Mucosa of descending colon (tissue), 3 donors: ENCODE measurements around the gene VPS13D. TPM values are rescaled to one million over a fixed set of nuclear protein-coding genes. Genes with fewer than 3 reads are reported as not detected.

Source experiments
- ATAC-seq: fragments of 200-7000 bp; cut with Tn5 transposase; one replicate; pipeline ENCODE4 v1.9.1; 2020; ENCODE audit warnings: mild to moderate bottlenecking, moderate library complexity
- DNase-seq, 3 donors: peaks; one replicate each; pipeline ENCODE4 v3.0.0-alpha.2; 2020
- H3K36me3 ChIP-seq: fragments of 200-600 bp; one replicate; pipeline ENCODE4 v1.8.0; 2021; ENCODE audit warnings: low read depth, mild to moderate bottlenecking
- H3K4me1 ChIP-seq: fragments of 200-600 bp; one replicate; pipeline ENCODE4 v1.8.0; 2021; ENCODE audit warnings: low read depth, mild to moderate bottlenecking
- H3K4me3 ChIP-seq: fragments of 200-600 bp; one replicate; pipeline ENCODE4 v1.8.0; 2021; ENCODE audit warnings: mild to moderate bottlenecking
- H3K9me3 ChIP-seq: fragments of 200-600 bp; one replicate; pipeline ENCODE4 v1.8.0; 2021; ENCODE audit warnings: mild to moderate bottlenecking
- intact Hi-C, 2 donors: fragments of 100-400 bp; cut with DNase I in 1 of 2; cut with micrococcal nuclease in 1 of 2; formaldehyde crosslinking; loops; one replicate each; pipeline versions ENCODE4 v1.11.0 to v1.11.1; 2022; cut with DNase I, micrococcal nuclease
- total RNA-seq, 3 donors: library from RNA; stranded (reverse); fragmentation: NEBNext Ultra II Directional in 2 of 3; extraction: Animal tissue kit (Norgen Biotek cat#: 25700) in 2 of 3; gene quantifications; one replicate each; pipeline versions ENCODE4 v1.2.1 to v1.2.4, GENCODE V29; 2021 to 2023
- TF ChIP-seq, protein P1 (sequence below): fragments of 200-600 bp; IDR thresholded peaks from one replicate; pipeline ENCODE4 v1.8.0; 2022; ENCODE audit warnings: antibody characterized with exemption, mild to moderate bottlenecking
- donor health status: DM: no; HTN: no; CAD: no; lungs with moderate emphysema.
- donor health status: DM: no; HTN: no; CAD: no.
- donor health status: DM: no; HTN: yes; CAD: no.

VPS13D gene
- total RNA-seq, 3 donors from 2014 or later: 70.1 to 96.6 (median 96.6) TPM

DNA sequence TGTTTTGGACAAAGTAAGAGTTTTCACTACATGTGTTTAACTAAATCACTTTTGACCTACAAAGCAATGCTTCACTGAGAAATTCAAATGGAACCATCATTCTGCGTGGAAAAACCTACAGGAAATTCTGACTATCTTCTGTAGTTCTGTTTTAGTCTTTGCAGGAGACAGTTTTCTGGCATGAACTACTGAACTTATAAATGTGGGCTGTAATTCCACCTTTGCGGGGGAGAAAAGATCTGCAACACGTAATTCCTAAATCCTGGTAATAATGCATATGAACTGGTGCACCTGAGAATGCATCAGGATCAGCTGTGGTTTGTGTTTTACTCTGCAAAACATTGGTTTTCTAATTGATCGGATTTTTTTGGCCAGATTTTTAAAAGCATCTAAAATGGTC, 106.0 kb downstream of the VPS13D start:
- Histone ChIP-seq H3K9me3 (no peaks in the 10 kb centered on the region), H3K36me3 (peaks cover 8% of the 10 kb centered on the region), H3K4me3 (no peak overlapping the region), H3K4me1 (peaks cover 17% of the 10 kb centered on the region)
- no peak for DNase-seq
- TF ChIP-seq, protein P1, sequence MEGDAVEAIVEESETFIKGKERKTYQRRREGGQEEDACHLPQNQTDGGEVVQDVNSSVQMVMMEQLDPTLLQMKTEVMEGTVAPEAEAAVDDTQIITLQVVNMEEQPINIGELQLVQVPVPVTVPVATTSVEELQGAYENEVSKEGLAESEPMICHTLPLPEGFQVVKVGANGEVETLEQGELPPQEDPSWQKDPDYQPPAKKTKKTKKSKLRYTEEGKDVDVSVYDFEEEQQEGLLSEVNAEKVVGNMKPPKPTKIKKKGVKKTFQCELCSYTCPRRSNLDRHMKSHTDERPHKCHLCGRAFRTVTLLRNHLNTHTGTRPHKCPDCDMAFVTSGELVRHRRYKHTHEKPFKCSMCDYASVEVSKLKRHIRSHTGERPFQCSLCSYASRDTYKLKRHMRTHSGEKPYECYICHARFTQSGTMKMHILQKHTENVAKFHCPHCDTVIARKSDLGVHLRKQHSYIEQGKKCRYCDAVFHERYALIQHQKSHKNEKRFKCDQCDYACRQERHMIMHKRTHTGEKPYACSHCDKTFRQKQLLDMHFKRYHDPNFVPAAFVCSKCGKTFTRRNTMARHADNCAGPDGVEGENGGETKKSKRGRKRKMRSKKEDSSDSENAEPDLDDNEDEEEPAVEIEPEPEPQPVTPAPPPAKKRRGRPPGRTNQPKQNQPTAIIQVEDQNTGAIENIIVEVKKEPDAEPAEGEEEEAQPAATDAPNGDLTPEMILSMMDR: no peak
- ATAC-seq: no peak
- intact Hi-C loops: no loop called here

DNA sequence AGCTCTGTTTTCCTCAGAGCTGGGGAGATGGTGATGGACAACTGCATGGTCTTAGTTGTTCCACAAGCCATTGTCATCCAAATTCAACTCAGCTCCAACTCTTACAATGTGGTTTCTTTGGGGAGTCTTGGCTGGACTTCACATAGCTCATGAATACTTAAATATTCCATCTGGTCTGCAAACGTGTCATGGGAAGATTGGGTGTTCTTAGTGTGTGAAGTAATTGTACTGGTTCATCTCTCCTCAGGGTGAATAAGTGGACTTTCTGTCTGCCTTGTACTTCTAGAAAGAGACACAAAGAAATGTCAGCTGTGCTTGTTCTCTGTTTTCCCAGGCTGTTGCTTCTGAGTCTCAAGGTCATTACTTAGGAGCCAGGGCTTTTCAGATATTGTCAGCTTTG, 106.6 kb downstream of the VPS13D start:
- ATAC-seq (no peak), DNase-seq (no peak)
- TF ChIP-seq, protein P1: no peak
- intact Hi-C loops: no loop called here
- Histone ChIP-seq H3K4me1 (peaks cover 19% of the 10 kb centered on the region), H3K36me3 (peaks cover 8% of the 10 kb centered on the region), H3K4me3 (no peak overlapping the region), H3K9me3 (no peaks in the 10 kb centered on the region)

DNA sequence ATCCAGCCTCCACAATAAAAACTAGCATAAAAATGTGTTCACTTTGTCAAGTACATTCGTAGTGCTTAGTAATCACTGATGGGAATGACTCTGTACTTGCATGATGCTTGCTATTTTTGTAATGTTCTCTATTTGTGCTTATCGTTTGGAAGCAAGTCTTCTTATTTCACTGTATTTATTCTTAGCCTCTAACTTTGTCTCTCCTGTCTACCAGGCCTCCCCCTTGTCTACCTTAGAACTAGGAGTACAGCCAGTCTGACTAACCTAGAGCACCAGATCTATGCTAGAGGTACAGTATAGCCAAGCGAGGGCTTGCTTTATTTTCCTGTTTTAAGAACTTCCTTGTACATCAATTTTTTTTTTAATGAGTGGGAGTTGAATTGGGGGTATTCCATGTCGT, 108.2 kb downstream of the VPS13D start:
- H3K4me3 ChIP-seq: no peak overlapping the region
- DNase-seq (no peak), ATAC-seq (no peak)
- TF ChIP-seq, protein P1: no peak
- intact Hi-C loops: no loop called here
- H3K36me3 ChIP-seq: peaks cover 8% of the 10 kb centered on the region
- H3K4me1 ChIP-seq: peaks cover 23% of the 10 kb centered on the region
- H3K9me3 ChIP-seq: no peaks in the 10 kb centered on the region

DNA sequence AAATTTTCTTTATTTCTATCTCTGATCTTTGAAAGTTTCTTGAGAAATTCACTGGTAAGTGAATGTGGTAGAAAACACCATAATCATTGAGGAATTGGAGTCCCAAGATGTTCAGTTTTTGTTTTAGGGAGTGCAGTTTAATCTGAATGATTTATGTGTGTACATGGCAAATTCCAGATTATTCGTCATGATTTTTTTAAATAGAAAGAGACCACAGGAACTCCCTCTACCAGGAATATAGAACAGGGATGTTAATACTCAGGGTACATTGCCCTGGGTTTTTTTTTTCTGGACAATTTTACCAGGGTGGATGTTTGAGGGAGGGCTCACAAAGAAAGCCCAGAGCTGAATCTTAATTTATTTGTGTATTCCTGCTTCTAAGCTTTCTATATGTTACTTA, 109.0 kb downstream of the VPS13D start:
- peaks cover 23% of the 10 kb centered on the region for H3K4me1 ChIP-seq
- TF ChIP-seq, protein P1: no peak

DNA sequence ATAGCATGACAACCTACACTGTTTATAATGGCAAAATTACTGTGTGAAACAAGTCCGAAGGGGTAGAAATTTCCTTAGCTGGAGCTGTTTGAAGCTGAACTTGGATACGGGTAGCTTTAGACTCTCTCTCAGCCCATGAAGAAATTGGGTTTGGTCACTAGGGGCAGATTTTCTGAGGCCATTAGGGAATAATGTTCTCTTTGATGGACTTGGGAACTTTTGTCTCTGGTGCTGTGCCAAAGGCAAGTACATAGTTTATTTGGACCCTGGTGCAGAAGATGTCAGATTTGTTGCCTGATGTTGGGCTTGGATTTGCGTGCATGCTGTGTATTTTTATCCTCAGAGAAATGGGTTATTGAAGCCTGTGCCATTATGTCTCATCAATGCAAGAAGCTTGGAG, 109.6 kb downstream of the VPS13D start:
- intact Hi-C loops: no loop called here
- no peak overlapping the region for H3K4me3 ChIP-seq
- DNase-seq (no peak), ATAC-seq (peak; percentile 20)
- no peaks in the 10 kb centered on the region for H3K9me3 ChIP-seq
- peaks cover 23% of the 10 kb centered on the region for H3K4me1 ChIP-seq
- peaks cover 8% of the 10 kb centered on the region for H3K36me3 ChIP-seq
- TF ChIP-seq, protein P1: no peak

More for the DNA sequence above, 109.0 kb downstream of the VPS13D start:
- no peak for DNase-seq
- no peak overlapping the region for H3K4me3 ChIP-seq
- no peaks in the 10 kb centered on the region for H3K9me3 ChIP-seq
- ATAC-seq: no peak
- peaks cover 8% of the 10 kb centered on the region for H3K36me3 ChIP-seq
- intact Hi-C loops: no loop called here
